Embryonic facial prominence (tissue), 1 donor: ENCODE measurements around the gene C16orf74.

ENCODE experiments used
- DNase-seq: peaks from one replicate; pipeline ENCODE4 v3.0.0-alpha.2; 2016; ENCODE audit errors: extremely low spot score

Gene C16orf74

GRCh38 chr16:85696781-85697180 lies 54.1 kb downstream of the C16orf74 start:
- no peak for DNase-seq

GRCh38 chr16:85695196-85696128 lies 55.4 kb downstream of the C16orf74 start:
- DNase-seq, result no peak

- DNase-seq, result no peak
Observed at GRCh38 chr16:85690469-85691064, 60.3 kb downstream of the C16orf74 start.

- no peak for DNase-seq
Observed at GRCh38 chr16:85689950-85690320, 61.0 kb downstream of the C16orf74 start.

GRCh38 chr16:85689285-85689949 lies 61.5 kb downstream of the C16orf74 start:
- DNase-seq, result no peak

- peak; percentile 85 for DNase-seq
Observed at GRCh38 chr16:85688586-85689284, 62.2 kb downstream of the C16orf74 start, which contains the start of gene GINS2. GINS2 (minus strand) TSS chr16:85688954; CDS start chr16:85688898, 56 bp downstream.

GRCh38 chr16:85687651-85688471 lies 63.0 kb downstream of the C16orf74 start:
- DNase-seq, result no peak

GRCh38 chr16:85686912-85687591 lies 63.8 kb downstream of the C16orf74 start:
- no peak for DNase-seq

- no peak for DNase-seq
Observed at GRCh38 chr16:85685251-85685650, 65.6 kb downstream of the C16orf74 start.

GRCh38 chr16:85683363-85683762 lies 67.5 kb downstream of the C16orf74 start:
- DNase-seq, result no peak

GRCh38 chr16:85682516-85682915 lies 68.4 kb downstream of the C16orf74 start:
- DNase-seq, result no peak

- no peak for DNase-seq
Observed at GRCh38 chr16:85681255-85681654, 69.6 kb downstream of the C16orf74 start.

- no peak for DNase-seq
Observed at GRCh38 chr16:85680352-85680944, 70.4 kb downstream of the C16orf74 start.

- DNase-seq, result no peak
Observed at GRCh38 chr16:85679870-85680269, 71.0 kb downstream of the C16orf74 start.

- no peak for DNase-seq
Observed at GRCh38 chr16:85678821-85679220, 72.1 kb downstream of the C16orf74 start.

- DNase-seq, result no peak
Observed at GRCh38 chr16:85678016-85678415, 72.9 kb downstream of the C16orf74 start.

GRCh38 chr16:85677383-85677967 lies 73.4 kb downstream of the C16orf74 start:
- no peak for DNase-seq

GRCh38 chr16:85676466-85676865 lies 74.4 kb downstream of the C16orf74 start:
- DNase-seq, result no peak

- no peak for DNase-seq
Observed at GRCh38 chr16:85675251-85675874, 75.5 kb downstream of the C16orf74 start.
